Immature natural killer cell (primary cell): ENCODE data around the gene P2RX1. TPM values are rescaled to one million over a fixed set of nuclear protein-coding genes. Genes with fewer than 3 reads are reported as not detected.

Experiments
- DNase-seq, 3 donors: peaks; one replicate each; pipeline ENCODE4 v3.0.0; 2022; ENCODE audit warnings: mixed read lengths in 1 of 3
- H3K27ac Mint-ChIP-seq, 6 donors: one replicate each; pipeline ENCODE4 v1.8.0; 2020; ENCODE audit warnings: mixed read lengths in 6 of 6, mild to moderate bottlenecking in 5 of 6, inconsistent platforms in 4 of 6, moderate library complexity in 3 of 6
- H3K27me3 Mint-ChIP-seq, 3 donors: one replicate each; pipeline ENCODE4 v1.8.0; 2020 to 2021; ENCODE audit warnings: low read depth in 3 of 3, mild to moderate bottlenecking in 3 of 3, mixed read lengths in 3 of 3, moderate library complexity in 3 of 3, inconsistent platforms in 1 of 3
- H3K36me3 Mint-ChIP-seq, 3 donors: one replicate each; pipeline ENCODE4 v1.8.0; 2020; ENCODE audit warnings: mixed read lengths in 3 of 3, inconsistent platforms in 2 of 3, mild to moderate bottlenecking in 2 of 3
- H3K4me1 Mint-ChIP-seq, 2 donors: one replicate each; pipeline ENCODE4 v1.8.0; 2020; ENCODE audit warnings: inconsistent platforms in 2 of 2, mild to moderate bottlenecking in 2 of 2, mixed read lengths in 2 of 2, moderate library complexity in 1 of 2
- H3K4me3 Mint-ChIP-seq, 5 donors: one replicate each; pipeline ENCODE4 v1.8.0; 2020; ENCODE audit warnings: mild to moderate bottlenecking in 5 of 5, mixed read lengths in 5 of 5, inconsistent platforms in 3 of 5, moderate library complexity in 3 of 5
- H3K9me3 Mint-ChIP-seq, 6 donors: one replicate each; pipeline ENCODE4 v1.8.0; 2020; ENCODE audit warnings: mild to moderate bottlenecking in 6 of 6, mixed read lengths in 6 of 6, inconsistent platforms in 4 of 6, moderate library complexity in 3 of 6
- polyA plus RNA-seq, 3 donors: library from polyadenylated mRNA; unstranded; fragments of 300-500 nt; fragmentation: Illumina TruSeq; gene quantifications; one replicate each; pipeline ENCODE4 v1.2.3, GENCODE V29; 2021

Gene P2RX1
- polyA plus RNA-seq, 3 donors from 2014 or later, result 0.33 TPM; not detected in 2

DNA sequence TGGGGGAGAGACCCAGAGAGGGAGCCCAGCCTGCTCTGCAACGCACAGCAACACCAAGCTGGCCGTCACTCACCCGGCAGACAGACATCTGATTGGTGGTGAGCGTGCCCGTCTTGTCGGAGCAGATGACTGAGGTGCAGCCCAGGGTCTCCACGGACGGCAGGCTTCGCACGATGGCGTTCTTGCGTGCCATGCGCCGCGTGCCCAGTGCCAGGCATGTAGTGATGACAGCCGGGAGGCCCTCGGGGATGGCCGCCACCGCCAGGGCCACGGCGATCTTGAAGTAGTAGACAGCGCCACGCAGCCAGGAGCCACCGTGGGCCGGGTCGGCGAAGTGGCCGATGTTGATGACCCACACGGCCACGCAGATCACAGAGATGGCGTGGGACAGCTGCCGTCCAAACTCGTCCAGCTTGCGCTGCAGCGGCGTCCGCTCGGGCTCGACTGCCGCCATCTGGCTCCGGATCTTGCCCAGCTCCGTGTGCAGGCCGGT is 31.1 kb upstream of the P2RX1 start:
- Mint-ChIP-seq H3K9me3 (no peaks in the 10 kb centered on the region), H3K36me3 (peaks cover 8 to 24% (median 8%) of the 10 kb centered on the region in 3 donors), H3K27ac (no peak overlapping the region), H3K27me3 (peaks cover 0 to 6% (median 3%) of the 10 kb centered on the region in 3 donors), H3K4me3 (no peak overlapping the region), H3K4me1 (peaks cover 0 to 4% of the 10 kb centered on the region in 2 donors)
- no peak for DNase-seq

DNA sequence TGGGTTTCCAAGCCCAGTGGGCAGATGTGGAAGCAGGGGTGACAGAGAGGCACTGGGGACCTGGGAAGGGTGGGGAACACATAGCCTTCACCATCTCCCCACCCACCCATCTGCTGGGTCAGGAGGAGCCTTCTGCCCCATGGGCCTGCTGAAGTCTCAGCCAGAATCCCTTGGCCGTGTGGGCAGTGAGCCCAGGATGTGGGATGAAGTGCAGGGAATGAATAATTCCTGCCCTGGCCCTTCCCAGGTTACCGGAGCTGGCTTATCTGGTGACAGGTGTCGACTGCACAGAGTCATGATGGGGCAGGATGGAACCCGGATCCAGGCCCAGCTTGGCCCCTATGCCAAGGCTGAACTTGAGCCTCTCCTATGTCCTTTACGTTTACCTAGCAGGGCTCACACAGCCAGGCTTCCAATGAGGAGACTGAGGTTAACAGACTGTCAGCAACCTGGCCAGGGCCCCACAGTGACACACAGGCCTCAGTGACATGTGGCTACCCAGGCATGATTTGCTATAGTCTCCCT is 30.5 kb upstream of the P2RX1 start:
- Mint-ChIP-seq H3K4me3 (no peak overlapping the region), H3K27me3 (peaks cover 0 to 6% (median 3%) of the 10 kb centered on the region in 3 donors), H3K36me3 (peaks cover 8 to 27% (median 8%) of the 10 kb centered on the region in 3 donors), H3K9me3 (no peaks in the 10 kb centered on the region), H3K4me1 (peaks cover 0 to 4% of the 10 kb centered on the region in 2 donors), H3K27ac (no peak overlapping the region)
- no peak for DNase-seq

DNA sequence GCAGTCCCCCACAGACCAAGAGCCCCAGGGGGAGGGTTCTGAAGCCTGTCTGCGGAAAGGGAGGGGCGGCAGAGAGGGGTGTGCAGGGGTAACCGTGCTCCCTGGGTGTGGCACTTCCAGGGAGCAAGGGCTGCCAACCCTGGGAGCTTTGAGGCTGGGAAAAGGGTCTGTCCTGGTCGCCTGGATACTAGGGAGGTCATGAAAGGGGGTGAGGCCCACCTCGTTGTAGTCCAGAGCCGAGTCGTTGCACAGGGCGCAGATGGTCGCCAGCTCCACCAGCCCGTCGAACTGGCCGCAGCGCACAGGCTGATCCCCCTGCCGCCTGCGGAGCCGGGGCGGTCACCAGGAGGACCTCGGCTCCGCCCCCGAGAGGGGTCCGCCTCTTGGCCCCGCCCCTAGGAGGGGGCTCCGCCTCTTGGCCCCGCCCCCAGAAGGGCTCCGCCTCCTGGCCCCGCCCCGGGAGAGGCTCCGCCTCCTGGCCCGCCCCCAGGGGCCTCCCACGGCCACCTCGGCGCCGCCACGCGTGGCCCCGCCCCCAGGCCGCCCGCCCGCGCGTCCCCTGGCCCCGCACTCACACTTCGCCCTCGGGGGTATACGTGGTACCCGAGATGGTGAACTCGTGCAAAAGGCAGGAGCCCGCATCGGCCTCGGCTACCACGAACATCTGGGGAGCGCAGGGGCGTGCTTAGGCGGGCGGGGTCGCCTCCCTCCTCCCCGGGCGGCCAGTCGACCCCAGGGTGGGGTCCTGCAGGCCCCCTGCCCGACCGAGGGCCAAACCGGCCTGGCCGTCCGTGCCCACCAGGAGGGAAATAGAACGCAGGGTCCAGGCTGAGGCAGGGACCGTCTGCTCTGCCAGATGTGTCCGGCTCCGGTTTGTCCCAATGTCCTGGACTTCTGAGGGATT is 28.5 kb upstream of the P2RX1 start:
- no peak overlapping the region for H3K27ac Mint-ChIP-seq
- H3K9me3 Mint-ChIP-seq, result no peaks in the 10 kb centered on the region
- H3K4me1 Mint-ChIP-seq, result peaks cover 0 to 4% of the 10 kb centered on the region in 2 donors
- peak; percentile 13 to 53 (median 46) for DNase-seq
- H3K4me3 Mint-ChIP-seq, result no peak overlapping the region
- peaks cover 0 to 6% (median 0%) of the 10 kb centered on the region in 3 donors for H3K27me3 Mint-ChIP-seq
- peaks cover 8 to 32% (median 12%) of the 10 kb centered on the region in 3 donors for H3K36me3 Mint-ChIP-seq

DNA sequence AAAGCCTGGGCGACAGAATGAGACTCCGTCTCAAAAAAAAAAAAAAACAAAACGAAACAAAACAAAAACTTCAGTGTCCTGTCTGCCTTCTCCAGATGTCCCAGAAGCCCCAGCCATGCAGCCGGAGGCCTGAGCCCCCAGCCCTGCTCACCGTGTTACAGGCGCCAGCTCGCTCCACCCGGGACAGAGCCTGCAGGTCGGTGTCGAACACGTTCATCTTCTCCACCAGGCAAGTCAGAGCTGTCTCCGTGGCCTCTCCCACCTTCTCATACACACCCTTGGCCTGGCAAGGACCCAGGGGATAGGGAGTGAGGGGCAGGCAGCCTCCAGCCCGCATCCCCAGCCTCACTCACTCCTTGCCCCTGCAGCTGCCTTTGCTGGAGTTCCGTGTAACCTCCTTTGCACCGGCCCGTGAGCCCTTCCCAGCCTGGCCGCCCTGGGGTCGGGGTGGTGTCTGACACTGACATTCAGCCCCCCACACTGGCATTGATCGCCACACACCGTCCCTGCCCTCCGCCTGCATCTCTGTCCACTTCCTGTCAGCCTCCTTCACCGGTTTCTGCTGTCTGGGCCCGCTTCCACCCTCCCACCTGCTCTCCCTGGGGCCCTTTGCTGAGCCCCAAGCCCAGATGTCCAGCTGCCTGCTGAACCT is 27.1 kb upstream of the P2RX1 start:
- peaks cover 0 to 6% (median 0%) of the 10 kb centered on the region in 3 donors for H3K27me3 Mint-ChIP-seq
- H3K4me1 Mint-ChIP-seq, result peaks cover 2 to 4% of the 10 kb centered on the region in 2 donors
- peaks cover 8 to 30% (median 11%) of the 10 kb centered on the region in 3 donors for H3K36me3 Mint-ChIP-seq
- no peak overlapping the region for H3K4me3 Mint-ChIP-seq
- H3K27ac Mint-ChIP-seq, result peak overlapping the region in 2 of 6 donors; percentile 28 to 31
- no peaks in the 10 kb centered on the region for H3K9me3 Mint-ChIP-seq
- no peak for DNase-seq

DNA sequence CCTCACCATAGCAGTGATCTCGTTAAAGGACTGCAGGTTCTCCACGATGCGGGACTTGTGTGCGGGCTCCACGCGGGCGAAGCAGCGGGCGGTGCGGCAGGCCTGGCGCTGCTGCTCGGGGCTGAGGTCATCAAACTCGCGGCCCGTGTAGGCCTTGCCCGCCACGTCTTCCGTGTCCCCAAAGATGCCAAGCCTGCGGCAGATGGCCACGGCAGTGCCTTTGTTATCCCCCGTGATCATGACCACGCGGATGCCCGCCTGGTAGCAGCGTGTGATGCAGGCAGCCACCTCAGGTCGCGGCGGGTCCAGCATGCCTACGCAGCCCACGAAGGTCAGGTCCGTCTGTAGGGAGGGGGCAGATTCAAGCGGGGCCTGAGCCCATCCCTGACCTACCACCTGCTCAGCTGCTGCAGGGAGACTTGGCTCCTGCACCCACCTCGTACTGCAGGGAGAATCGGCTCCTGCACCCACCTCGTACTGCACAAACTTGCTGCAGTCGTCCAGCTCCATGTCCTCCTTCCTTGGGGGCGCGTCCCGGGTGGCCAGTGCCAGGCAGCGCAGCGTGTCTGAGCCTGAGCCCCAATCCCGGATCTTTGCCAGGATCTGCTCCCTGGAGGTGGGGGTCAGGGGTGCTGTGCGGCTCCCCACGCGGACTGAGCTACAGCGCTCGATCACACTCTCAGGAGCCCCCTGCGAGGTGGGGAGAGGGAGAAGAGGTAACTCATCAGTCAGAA is 24.9 kb upstream of the P2RX1 start:
- Mint-ChIP-seq H3K9me3 (no peaks in the 10 kb centered on the region), H3K4me3 (no peak overlapping the region), H3K36me3 (peaks cover 20 to 43% (median 21%) of the 10 kb centered on the region in 3 donors), H3K4me1 (peaks cover 4 to 5% of the 10 kb centered on the region in 2 donors), H3K27ac (peak overlapping the region in 1 of 6 donors; percentile 2), H3K27me3 (peaks cover 0 to 6% (median 2%) of the 10 kb centered on the region in 3 donors)
- no peak for DNase-seq

DNA sequence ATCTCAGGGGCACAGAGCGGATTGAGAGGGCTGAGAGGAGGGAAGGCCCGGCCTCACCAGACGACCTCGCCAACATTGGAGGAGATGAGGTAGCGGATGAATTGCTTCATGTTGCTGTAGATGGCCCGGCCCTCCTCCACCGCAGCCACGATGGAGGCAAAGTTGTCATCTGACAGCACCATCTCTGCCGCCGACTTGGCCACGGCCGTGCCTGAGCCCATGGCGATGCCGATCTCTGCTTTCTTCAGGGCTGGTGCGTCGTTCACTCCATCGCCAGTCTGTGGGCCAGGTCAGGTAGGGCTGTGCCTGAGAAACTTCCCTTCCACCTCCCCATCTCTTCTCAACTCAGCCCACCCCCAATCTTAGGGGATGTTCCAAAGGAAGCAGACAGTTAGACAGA is 21.1 kb upstream of the P2RX1 start:
- Mint-ChIP-seq H3K4me1 (peaks cover 0 to 8% of the 10 kb centered on the region in 2 donors), H3K9me3 (no peaks in the 10 kb centered on the region), H3K36me3 (peaks cover 17 to 45% (median 29%) of the 10 kb centered on the region in 3 donors), H3K27me3 (peaks cover 0 to 2% (median 0%) of the 10 kb centered on the region in 3 donors), H3K4me3 (no peak overlapping the region), H3K27ac (peak overlapping the region in 4 of 6 donors; percentile 2 to 66 (median 25))
- DNase-seq, result no peak

DNA sequence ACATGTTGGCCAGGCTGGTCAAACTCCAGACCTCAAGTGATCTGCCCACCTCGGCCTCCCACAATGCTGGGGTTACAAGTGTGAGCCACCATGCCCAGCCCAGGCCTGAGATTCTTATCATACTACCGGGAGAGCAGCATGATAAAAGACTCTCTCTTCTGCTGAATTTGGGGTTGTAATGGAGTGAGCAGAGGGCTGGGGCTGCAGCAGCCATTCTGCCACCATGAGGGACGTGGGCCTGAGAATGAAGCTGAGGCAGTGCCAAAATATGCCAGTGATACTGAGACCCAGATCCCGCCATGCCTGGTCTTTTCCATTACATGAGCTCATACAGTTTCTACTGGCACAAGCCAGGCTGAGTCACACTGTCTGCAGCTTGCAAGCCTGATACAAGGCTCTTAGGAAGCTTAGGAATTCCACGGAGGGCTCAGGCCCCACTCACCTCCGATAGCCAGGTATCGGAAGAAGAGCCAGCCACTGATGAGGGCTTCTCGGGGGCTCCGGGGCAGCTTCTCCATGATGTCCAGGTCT is 19.6 kb upstream of the P2RX1 start:
- no peaks in the 10 kb centered on the region for H3K9me3 Mint-ChIP-seq
- peaks cover 17 to 45% (median 29%) of the 10 kb centered on the region in 3 donors for H3K36me3 Mint-ChIP-seq
- DNase-seq, result no peak
- peaks cover 0 to 8% of the 10 kb centered on the region in 2 donors for H3K4me1 Mint-ChIP-seq
- H3K27me3 Mint-ChIP-seq, result peaks cover 0 to 2% (median 0%) of the 10 kb centered on the region in 3 donors
- no peak overlapping the region for H3K4me3 Mint-ChIP-seq
- peak overlapping the region in 5 of 6 donors; percentile 22 to 68 (median 44) for H3K27ac Mint-ChIP-seq

DNA sequence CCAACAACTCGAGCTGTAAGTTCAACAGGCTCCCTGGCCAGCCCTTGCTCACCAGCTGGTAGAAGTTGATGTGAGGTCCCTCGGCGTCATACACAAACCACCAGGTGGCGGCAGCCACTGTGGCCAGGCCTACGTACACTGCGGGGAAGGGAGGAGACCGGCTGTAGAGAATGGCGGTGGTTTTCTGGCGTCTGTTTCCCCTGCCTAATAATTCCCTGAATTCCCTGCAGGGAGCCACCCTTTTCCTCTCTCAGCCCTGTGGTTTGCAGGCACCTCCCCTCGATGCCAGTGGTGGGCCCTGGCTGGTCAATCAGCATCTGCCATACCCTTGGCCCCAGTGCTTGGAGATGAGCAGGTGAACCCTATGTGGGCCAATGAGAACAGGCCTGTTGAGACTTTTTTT is 18.9 kb upstream of the P2RX1 start:
- peak in 2 of 3 donors; percentile 25 to 27 for DNase-seq
- peaks cover 0 to 8% of the 10 kb centered on the region in 2 donors for H3K4me1 Mint-ChIP-seq
- H3K9me3 Mint-ChIP-seq, result no peaks in the 10 kb centered on the region
- no peak overlapping the region for H3K4me3 Mint-ChIP-seq
- H3K36me3 Mint-ChIP-seq, result peaks cover 17 to 43% (median 27%) of the 10 kb centered on the region in 3 donors
- H3K27ac Mint-ChIP-seq, result peak overlapping the region in 1 of 6 donors; percentile 32
- H3K27me3 Mint-ChIP-seq, result peaks cover 0 to 2% (median 0%) of the 10 kb centered on the region in 3 donors

DNA sequence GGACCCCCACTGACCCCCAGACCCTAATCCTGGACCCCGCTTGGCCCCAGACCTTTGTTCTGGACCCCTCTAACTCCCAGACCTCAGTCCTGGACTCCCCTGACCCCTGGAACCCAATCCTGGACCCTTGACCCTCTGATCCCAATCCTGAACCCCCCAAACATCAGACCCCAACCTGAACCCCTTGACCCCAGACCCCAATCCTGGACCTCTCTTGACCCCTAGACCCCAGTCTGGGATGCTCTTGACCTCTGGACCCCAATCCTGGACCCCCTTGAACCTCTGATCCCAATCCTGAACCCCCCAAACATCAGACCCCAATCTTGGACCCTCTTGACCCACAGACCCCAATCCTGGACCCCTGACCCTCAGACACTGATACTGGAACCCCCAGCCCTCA is 13.5 kb upstream of the P2RX1 start:
- Mint-ChIP-seq H3K27ac (no peak overlapping the region), H3K27me3 (peaks cover 2 to 7% (median 4%) of the 10 kb centered on the region in 3 donors), H3K9me3 (no peaks in the 10 kb centered on the region), H3K4me3 (no peak overlapping the region), H3K36me3 (peaks cover 0 to 17% (median 3%) of the 10 kb centered on the region in 3 donors), H3K4me1 (peaks cover 0 to 3% of the 10 kb centered on the region in 2 donors)
- DNase-seq, result no peak

DNA sequence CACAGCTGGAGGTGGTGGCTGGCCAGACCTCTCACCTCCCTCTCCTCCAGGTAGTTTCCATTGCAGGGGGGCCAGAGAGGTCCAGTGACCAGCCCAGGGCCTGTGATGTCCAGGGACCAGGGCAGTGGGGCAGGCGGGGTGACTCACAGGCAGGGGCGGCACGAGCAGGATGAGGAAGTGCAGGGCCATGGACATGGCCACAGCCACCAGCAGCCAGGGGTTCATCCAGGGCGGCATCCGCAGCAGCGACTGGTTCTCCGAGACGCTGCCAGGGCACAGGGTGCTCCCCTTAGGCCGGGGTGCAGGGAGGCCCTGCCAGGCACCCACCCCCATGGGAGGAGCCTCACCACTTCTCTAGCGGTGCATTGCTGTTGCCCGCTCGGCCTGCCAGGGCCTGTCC is 12.9 kb upstream of the P2RX1 start:
- Mint-ChIP-seq H3K9me3 (no peaks in the 10 kb centered on the region), H3K4me3 (no peak overlapping the region), H3K4me1 (peaks cover 0 to 3% of the 10 kb centered on the region in 2 donors), H3K27ac (peak overlapping the region in 1 of 6 donors; percentile 71), H3K27me3 (peaks cover 2 to 8% (median 4%) of the 10 kb centered on the region in 3 donors), H3K36me3 (peaks cover 0 to 16% (median 3%) of the 10 kb centered on the region in 3 donors)
- no peak for DNase-seq

DNA sequence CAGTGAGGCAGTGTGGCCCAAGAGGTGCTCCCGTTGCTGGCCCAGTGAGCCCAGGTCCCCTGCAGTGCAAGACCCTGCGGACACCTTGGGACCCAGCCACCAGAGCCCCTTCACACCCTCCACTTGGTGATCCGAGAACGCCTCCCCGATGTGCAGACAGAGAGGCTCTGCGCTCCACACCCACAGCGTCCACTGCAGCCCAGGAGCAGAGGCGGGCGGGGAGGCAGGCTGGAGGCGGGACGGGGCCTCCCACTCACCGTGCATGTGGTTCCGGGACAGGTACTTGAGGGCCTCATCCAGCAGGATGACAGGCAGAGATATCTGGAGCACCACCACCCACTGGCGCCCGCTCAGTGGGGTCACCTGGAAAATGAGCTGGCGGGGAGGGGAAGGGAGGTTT is 12.1 kb upstream of the P2RX1 start:
- no peak overlapping the region for H3K4me3 Mint-ChIP-seq
- H3K36me3 Mint-ChIP-seq, result peaks cover 0 to 19% (median 3%) of the 10 kb centered on the region in 3 donors
- H3K27me3 Mint-ChIP-seq, result peaks cover 2 to 12% (median 4%) of the 10 kb centered on the region in 3 donors
- H3K4me1 Mint-ChIP-seq, result peaks cover 0 to 3% of the 10 kb centered on the region in 2 donors
- no peak overlapping the region for H3K27ac Mint-ChIP-seq
- no peaks in the 10 kb centered on the region for H3K9me3 Mint-ChIP-seq
- DNase-seq, result no peak

DNA sequence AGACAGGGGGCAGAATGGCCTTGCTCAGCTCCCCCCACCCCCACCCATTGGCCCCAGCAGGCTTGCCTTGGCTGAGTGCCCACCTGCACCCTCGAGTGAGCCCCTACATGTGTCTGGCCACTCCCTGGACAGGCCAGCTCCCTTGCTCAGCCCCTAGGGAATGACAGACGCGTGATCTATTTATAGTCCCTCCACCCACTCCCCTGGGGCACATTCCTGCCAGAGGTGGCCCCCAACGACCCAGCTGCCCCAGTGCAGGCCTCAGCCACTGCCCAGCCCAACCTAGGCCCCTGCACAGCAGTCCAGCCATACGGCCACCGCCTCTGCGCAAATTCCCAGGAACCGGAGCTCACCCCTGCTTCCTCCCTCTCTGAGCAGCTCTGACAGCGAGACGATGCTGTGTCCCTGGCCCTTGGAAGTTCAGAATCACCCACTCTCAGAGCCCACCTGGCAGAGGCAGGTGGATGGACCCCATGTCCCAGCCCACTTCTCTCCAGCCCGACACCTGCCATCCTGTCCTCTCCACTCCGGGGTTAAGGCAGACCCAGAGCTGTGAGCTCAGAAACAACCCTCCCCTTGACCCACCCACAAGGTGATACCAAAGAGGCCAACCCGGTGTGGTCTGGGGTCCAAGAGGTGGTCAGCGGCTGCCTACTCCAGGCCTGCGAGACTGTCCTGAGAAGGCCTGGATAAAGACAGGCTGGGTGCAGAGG is 11.5 kb upstream of the P2RX1 start:
- Mint-ChIP-seq H3K36me3 (peaks cover 0 to 18% (median 3%) of the 10 kb centered on the region in 3 donors), H3K4me1 (peaks cover 0 to 3% of the 10 kb centered on the region in 2 donors), H3K27me3 (peaks cover 3 to 12% (median 4%) of the 10 kb centered on the region in 3 donors), H3K9me3 (no peaks in the 10 kb centered on the region), H3K27ac (peak overlapping the region in 1 of 6 donors; percentile 22), H3K4me3 (no peak overlapping the region)
- DNase-seq, result no peak
